GM12878 (cell line): ENCODE data around the gene PRSS12. TPM values are rescaled to one million over a fixed set of nuclear protein-coding genes. Genes with fewer than 3 reads are reported as not detected.
A peak's percentile ranks its signal among the peaks of the same experiment; 100 is the strongest.

Source experiments
- EGR1 ChIP-seq, 2 experiments: IDR thresholded peaks; 1 replicate in 1 of 2; 2 replicates in 1 of 2; pipeline ENCODE4 v1.6.1; 2011 to 2012; ENCODE audit warnings: low read depth in 2 of 2, low read length in 2 of 2, borderline replicate concordance in 1 of 2, mild to moderate bottlenecking in 1 of 2, moderate library complexity in 1 of 2
- EZH2 ChIP-seq: IDR thresholded peaks from 2 replicates; pipeline ENCODE4 v1.6.1; 2012; ENCODE audit warnings: low read depth, mild to moderate bottlenecking, control low read depth, inconsistent platforms, low read length, borderline replicate concordance; ENCODE audit not compliant: control insufficient read depth
- IRF4 ChIP-seq: IDR thresholded peaks from 2 replicates; pipeline ENCODE4 v1.6.1; 2011; ENCODE audit warnings: low read depth, low read length
- KLF5 ChIP-seq: fragments of 450-650 bp; IDR thresholded peaks from 2 replicates; pipeline ENCODE4 v1.6.1; 2014; ENCODE audit warnings: mild to moderate bottlenecking; ENCODE audit not compliant: partially characterized antibody
- MXI1 ChIP-seq: fragments of 150-350 bp; IDR thresholded peaks from 2 replicates; pipeline ENCODE4 v1.6.1; 2011; ENCODE audit warnings: low read depth, mild to moderate bottlenecking, inconsistent platforms, low read length, improper control_type of control experiment
- PKNOX1 ChIP-seq: fragments of 450-650 bp; IDR thresholded peaks from 2 replicates; pipeline ENCODE4 v1.6.1; 2016; ENCODE audit warnings: mild to moderate bottlenecking
- RAD51 ChIP-seq: fragments of 450-650 bp; IDR thresholded peaks from 2 replicates; pipeline ENCODE4 v1.6.1; 2016; ENCODE audit warnings: moderate library complexity, mild to moderate bottlenecking, inconsistent platforms
- RB1 ChIP-seq: fragments of 450-650 bp; formaldehyde crosslinking; IDR thresholded peaks from 2 replicates; pipeline ENCODE4 v1.6.1; 2017; ENCODE audit warnings: mild to moderate bottlenecking, borderline replicate concordance
- SMAD1 ChIP-seq: fragments of 450-650 bp; IDR thresholded peaks from 2 replicates; pipeline ENCODE4 v1.6.1; 2018; ENCODE audit warnings: mild to moderate bottlenecking, low read depth; ENCODE audit not compliant: partially characterized antibody
- SMARCA5 ChIP-seq: fragments of 450-650 bp; IDR thresholded peaks from 2 replicates; pipeline ENCODE4 v1.6.1; 2017; ENCODE audit warnings: mild to moderate bottlenecking
- TCF12 ChIP-seq: IDR thresholded peaks from 2 replicates; pipeline ENCODE4 v1.6.1; 2011; ENCODE audit warnings: low read depth, mild to moderate bottlenecking, low read length
- polyA plus RNA-seq, 11 experiments: library from polyadenylated mRNA; depleted of rRNA in 4 of 11; unstranded in 6 of 11; stranded (reverse) in 5 of 11; fragments of >200 nt; fragmentation: Nextera tagmentation in 4 of 11; fragmentation: Illumina TruSeq in 1 of 11; extraction: Ambion mirVana in 4 of 11; extraction: Trizol in 1 of 11; gene quantifications; 1 replicate in 1 of 11; 2 replicates in 10 of 11; pipeline versions ENCODE4 v1.2.1 to v1.2.3, GENCODE V29; 2011 to 2016; ENCODE audit warnings: inconsistent platforms in 2 of 11, missing spikeins in 2 of 11, low read depth in 1 of 11
- total RNA-seq, 4 experiments: library from RNA; depleted of rRNA in 3 of 4; stranded (reverse); fragments of >200 nt in 3 of 4; fragmentation: Illumina TruSeq in 1 of 4; extraction: Trizol in 1 of 4; gene quantifications; 2 replicates each; pipeline versions ENCODE4 v1.2.1 to v1.2.3, GENCODE V29; 2013 to 2021
- TF ChIP-seq, protein P1 (sequence below): fragments of 450-650 bp; IDR thresholded peaks from 2 replicates; pipeline ENCODE4 v1.6.1; 2017; ENCODE audit warnings: mild to moderate bottlenecking, moderate library complexity
- TF ChIP-seq, protein P2 (sequence below): fragments of 450-650 bp; conservative IDR thresholded peaks from 2 replicates; pipeline ENCODE4 v1.6.1; 2017; ENCODE audit warnings: mild to moderate bottlenecking, moderate library complexity
- TF ChIP-seq, protein P3 (sequence below): fragments of 450-650 bp; formaldehyde crosslinking; IDR thresholded peaks from 2 replicates; pipeline ENCODE4 v1.5.0; 2022; ENCODE audit warnings: mild to moderate bottlenecking, missing genetic modification characterization
- TF ChIP-seq, protein P4 (sequence below): fragments of 450-650 bp; IDR thresholded peaks from 2 replicates; pipeline ENCODE4 v1.6.1; 2017; ENCODE audit warnings: mild to moderate bottlenecking, low read depth, inconsistent platforms; ENCODE audit not compliant: poor library complexity, severe bottlenecking

PRSS12 gene
- total and polyA plus RNA-seq, 10 of the 15 experiments (the other 5 are each of a cell fraction or from before 2014, with no cell fraction given) = 0.04 to 0.34 (median 0.11) TPM; not detected in 2

GRCh38 chr4:118278473-118279274 is 74.1 kb downstream of the PRSS12 start (continued):
- TF ChIP-seq MXI1 (peak; percentile 89; the same call in 1 of the 2 replicates), RB1 (0 out of 2 replicates have a peak, but pooled peaks have one; percentile 29), EGR1 (IDR thresholded peaks at IDR 0.05; ENCODE audit: borderline replicate concordance in 1 of 2, low read depth in 2 of 2, low read length in 2 of 2) (peak in 1 of 2 experiments; percentile 92; a peak in 2 of 3 replicates), TCF12 (peak; percentile 88), SMAD1 (peak; percentile 75), PKNOX1 (peak; percentile 64; the same call in 1 of the 2 replicates), RAD51 (peak; percentile 85), IRF4 (0 out of 2 replicates have a peak, but pooled peaks have one; percentile 8), KLF5 (peak; percentile 77), SMARCA5 (no peak), EZH2 (no peak)
- TF ChIP-seq, protein P1, sequence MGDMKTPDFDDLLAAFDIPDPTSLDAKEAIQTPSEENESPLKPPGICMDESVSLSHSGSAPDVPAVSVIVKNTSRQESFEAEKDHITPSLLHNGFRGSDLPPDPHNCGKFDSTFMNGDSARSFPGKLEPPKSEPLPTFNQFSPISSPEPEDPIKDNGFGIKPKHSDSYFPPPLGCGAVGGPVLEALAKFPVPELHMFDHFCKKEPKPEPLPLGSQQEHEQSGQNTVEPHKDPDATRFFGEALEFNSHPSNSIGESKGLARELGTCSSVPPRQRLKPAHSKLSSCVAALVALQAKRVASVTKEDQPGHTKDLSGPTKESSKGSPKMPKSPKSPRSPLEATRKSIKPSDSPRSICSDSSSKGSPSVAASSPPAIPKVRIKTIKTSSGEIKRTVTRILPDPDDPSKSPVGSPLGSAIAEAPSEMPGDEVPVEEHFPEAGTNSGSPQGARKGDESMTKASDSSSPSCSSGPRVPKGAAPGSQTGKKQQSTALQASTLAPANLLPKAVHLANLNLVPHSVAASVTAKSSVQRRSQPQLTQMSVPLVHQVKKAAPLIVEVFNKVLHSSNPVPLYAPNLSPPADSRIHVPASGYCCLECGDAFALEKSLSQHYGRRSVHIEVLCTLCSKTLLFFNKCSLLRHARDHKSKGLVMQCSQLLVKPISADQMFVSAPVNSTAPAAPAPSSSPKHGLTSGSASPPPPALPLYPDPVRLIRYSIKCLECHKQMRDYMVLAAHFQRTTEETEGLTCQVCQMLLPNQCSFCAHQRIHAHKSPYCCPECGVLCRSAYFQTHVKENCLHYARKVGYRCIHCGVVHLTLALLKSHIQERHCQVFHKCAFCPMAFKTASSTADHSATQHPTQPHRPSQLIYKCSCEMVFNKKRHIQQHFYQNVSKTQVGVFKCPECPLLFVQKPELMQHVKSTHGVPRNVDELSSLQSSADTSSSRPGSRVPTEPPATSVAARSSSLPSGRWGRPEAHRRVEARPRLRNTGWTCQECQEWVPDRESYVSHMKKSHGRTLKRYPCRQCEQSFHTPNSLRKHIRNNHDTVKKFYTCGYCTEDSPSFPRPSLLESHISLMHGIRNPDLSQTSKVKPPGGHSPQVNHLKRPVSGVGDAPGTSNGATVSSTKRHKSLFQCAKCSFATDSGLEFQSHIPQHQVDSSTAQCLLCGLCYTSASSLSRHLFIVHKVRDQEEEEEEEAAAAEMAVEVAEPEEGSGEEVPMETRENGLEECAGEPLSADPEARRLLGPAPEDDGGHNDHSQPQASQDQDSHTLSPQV = no peak
- TF ChIP-seq, protein P2, sequence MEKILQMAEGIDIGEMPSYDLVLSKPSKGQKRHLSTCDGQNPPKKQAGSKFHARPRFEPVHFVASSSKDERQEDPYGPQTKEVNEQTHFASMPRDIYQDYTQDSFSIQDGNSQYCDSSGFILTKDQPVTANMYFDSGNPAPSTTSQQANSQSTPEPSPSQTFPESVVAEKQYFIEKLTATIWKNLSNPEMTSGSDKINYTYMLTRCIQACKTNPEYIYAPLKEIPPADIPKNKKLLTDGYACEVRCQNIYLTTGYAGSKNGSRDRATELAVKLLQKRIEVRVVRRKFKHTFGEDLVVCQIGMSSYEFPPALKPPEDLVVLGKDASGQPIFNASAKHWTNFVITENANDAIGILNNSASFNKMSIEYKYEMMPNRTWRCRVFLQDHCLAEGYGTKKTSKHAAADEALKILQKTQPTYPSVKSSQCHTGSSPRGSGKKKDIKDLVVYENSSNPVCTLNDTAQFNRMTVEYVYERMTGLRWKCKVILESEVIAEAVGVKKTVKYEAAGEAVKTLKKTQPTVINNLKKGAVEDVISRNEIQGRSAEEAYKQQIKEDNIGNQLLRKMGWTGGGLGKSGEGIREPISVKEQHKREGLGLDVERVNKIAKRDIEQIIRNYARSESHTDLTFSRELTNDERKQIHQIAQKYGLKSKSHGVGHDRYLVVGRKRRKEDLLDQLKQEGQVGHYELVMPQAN = peak; percentile 92
- TF ChIP-seq, protein P3, sequence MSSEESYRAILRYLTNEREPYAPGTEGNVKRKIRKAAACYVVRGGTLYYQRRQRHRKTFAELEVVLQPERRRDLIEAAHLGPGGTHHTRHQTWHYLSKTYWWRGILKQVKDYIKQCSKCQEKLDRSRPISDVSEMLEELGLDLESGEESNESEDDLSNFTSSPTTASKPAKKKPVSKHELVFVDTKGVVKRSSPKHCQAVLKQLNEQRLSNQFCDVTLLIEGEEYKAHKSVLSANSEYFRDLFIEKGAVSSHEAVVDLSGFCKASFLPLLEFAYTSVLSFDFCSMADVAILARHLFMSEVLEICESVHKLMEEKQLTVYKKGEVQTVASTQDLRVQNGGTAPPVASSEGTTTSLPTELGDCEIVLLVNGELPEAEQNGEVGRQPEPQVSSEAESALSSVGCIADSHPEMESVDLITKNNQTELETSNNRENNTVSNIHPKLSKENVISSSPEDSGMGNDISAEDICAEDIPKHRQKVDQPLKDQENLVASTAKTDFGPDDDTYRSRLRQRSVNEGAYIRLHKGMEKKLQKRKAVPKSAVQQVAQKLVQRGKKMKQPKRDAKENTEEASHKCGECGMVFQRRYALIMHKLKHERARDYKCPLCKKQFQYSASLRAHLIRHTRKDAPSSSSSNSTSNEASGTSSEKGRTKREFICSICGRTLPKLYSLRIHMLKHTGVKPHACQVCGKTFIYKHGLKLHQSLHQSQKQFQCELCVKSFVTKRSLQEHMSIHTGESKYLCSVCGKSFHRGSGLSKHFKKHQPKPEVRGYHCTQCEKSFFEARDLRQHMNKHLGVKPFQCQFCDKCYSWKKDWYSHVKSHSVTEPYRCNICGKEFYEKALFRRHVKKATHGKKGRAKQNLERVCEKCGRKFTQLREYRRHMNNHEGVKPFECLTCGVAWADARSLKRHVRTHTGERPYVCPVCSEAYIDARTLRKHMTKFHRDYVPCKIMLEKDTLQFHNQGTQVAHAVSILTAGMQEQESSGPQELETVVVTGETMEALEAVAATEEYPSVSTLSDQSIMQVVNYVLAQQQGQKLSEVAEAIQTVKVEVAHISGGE (CRISPR knock-in tag) = no peak
- TF ChIP-seq, protein P4, sequence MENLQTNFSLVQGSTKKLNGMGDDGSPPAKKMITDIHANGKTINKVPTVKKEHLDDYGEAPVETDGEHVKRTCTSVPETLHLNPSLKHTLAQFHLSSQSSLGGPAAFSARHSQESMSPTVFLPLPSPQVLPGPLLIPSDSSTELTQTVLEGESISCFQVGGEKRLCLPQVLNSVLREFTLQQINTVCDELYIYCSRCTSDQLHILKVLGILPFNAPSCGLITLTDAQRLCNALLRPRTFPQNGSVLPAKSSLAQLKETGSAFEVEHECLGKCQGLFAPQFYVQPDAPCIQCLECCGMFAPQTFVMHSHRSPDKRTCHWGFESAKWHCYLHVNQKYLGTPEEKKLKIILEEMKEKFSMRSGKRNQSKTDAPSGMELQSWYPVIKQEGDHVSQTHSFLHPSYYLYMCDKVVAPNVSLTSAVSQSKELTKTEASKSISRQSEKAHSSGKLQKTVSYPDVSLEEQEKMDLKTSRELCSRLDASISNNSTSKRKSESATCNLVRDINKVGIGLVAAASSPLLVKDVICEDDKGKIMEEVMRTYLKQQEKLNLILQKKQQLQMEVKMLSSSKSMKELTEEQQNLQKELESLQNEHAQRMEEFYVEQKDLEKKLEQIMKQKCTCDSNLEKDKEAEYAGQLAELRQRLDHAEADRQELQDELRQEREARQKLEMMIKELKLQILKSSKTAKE = peak; percentile 48
